ENCODE data around the gene HOXB2. TPM values are rescaled to one million over a fixed set of nuclear protein-coding genes. Genes with fewer than 3 reads are reported as not detected.
A peak's percentile ranks its signal among the peaks of the same experiment; 100 is the strongest.

Gene HOXB2
- total RNA-seq, 2 donors from 2014 or later, result 6.1 to 6.7 TPM

GRCh38 chr17:48582750-48583069, 37.8 kb upstream of the HOXB2 start:
- DNase-seq (no peak), ATAC-seq (no peak)
- intact Hi-C loops (cut with DNase I), result no loop called here

- no peak for ATAC-seq
- DNase-seq, result no peak
- intact Hi-C loops (cut with DNase I), result no loop called here
Observed at GRCh38 chr17:48579760-48580554, 35.0 kb upstream of the HOXB2 start.

- intact Hi-C loops (cut with DNase I), result no loop called here
- DNase-seq, result no peak
- no peak for ATAC-seq
Observed at GRCh38 chr17:48579471-48579759, 34.5 kb upstream of the HOXB2 start.

- peak; percentile 5 to 13 for ATAC-seq
- intact Hi-C loops (cut with DNase I), result no loop called here
- DNase-seq, result no peak
Observed at GRCh38 chr17:48578616-48579470, 33.9 kb upstream of the HOXB2 start.

- ATAC-seq (peak; percentile 58 to 70), DNase-seq (peak; percentile 69)
- intact Hi-C loops (cut with DNase I), result no loop called here
Observed at GRCh38 chr17:48577946-48578615, 33.2 kb upstream of the HOXB2 start, which contains the start of gene HOXB4. Gene HOXB4, minus strand, starts transcription at chr17:48578350. Its CDS starts 31 bp downstream, at chr17:48578319.

DNA sequence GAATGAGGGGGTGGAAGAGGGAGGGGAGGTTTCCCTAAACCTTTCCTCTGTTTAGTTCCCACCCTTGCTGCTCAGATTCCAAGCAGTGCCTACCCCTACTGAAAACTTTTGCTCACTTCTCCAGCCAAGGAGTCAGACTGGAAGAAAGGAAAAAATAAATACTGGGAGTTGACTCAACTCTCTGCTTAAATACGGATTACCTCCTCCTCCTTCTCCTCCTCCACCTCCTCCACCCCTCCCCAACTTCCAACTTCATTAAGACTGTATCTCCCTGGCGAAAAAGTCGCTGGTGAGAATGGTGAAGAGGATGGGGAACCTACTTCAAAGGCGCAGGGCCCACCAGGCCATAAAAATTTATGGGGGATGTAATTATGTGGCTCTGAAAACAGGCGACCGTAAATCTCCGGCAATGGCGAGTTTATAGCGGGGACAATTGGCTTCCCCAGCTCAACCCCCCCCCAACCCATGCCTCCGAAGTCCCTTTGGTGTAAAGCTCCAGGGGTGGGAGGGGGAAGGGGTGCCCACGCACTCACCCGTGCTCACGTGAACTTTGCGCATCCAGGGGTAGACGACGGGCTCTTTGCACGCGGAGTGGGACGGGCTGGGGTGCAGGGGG, 32.5 kb upstream of the HOXB2 start:
- DNase-seq, result no peak
- peak; percentile 3 to 36 for ATAC-seq
- intact Hi-C loops (cut with DNase I), result no loop called here

DNA sequence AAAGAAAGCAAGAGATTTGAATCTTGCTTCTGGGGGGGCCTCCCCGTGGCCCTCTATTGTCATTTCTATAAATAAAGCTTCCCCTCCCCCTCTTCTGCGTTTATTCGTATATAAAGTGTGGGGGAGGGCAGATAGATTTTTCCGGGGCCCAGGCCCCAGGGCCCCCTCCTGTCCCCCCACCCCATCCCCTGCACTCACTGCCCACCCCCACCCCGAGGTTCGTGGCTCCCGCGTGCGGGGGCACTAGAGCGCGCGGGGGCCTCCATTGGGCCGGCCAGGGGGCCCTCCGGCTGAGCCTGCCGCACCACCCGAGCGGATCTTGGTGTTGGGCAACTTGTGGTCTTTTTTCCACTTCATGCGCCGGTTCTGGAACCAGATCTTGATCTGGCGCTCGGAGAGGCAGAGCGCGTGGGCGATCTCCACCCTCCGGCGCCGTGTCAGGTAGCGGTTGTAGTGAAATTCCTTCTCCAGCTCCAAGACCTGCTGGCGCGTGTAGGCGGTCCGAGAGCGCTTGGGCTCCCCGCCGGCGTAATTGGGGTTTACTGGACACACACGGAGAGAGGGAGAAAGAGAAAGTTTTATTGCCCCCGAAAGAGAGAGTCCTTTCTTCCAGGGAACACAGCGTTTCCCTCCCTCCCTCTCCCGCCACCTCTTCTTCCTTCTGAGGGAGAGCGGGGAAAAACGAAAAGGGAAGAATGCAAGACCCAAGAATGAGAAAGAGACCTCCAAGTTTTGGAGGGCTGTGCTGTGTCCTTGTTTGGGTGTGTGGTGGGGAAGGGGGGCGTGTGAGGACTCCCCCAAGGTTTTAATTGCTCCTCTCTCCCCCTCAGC, 31.8 kb upstream of the HOXB2 start:
- DNase-seq, result no peak
- ATAC-seq, result peak; percentile 33 to 78

GRCh38 chr17:48575673-48576478, 31.0 kb upstream of the HOXB2 start:
- DNase-seq, result no peak
- intact Hi-C loops (cut with DNase I), result no loop called here
- no peak for ATAC-seq

More for the DNA sequence above, 31.8 kb upstream of the HOXB2 start:
- intact Hi-C loops (cut with DNase I), result no loop called here

DNA sequence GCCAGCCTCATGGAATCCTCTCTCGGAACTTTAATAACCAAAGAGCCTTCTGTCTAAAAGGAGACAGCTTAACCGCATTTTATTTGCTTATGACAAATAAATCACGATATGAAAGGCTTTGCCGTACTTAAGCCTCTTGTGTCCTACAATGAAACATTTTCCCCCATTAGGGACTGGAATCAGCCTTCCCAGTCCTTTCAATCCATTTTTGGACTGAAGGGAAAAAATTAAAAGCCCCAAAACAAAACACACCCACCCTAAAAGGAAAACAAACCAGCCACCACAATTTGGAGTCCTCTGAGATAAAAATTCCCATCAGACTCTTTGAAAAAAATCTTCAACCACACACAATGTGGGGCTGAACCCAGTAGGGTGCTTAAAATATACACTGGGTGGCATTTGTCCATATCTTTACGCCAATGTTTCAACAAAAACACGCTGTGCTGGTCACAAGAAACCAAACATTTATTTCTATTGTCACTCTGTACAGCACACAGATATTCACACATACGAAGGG, 30.2 kb upstream of the HOXB2 start:
- DNase-seq (no peak), ATAC-seq (no peak)
- intact Hi-C loops (cut with DNase I), result no loop called here

GRCh38 chr17:48574505-48575065, 29.7 kb upstream of the HOXB2 start:
- intact Hi-C loops (cut with DNase I), result no loop called here
- ATAC-seq (no peak), DNase-seq (no peak)

GRCh38 chr17:48571826-48572417, 27.0 kb upstream of the HOXB2 start:
- DNase-seq (no peak), ATAC-seq (no peak)
- intact Hi-C loops (cut with DNase I), result no loop called here

DNA sequence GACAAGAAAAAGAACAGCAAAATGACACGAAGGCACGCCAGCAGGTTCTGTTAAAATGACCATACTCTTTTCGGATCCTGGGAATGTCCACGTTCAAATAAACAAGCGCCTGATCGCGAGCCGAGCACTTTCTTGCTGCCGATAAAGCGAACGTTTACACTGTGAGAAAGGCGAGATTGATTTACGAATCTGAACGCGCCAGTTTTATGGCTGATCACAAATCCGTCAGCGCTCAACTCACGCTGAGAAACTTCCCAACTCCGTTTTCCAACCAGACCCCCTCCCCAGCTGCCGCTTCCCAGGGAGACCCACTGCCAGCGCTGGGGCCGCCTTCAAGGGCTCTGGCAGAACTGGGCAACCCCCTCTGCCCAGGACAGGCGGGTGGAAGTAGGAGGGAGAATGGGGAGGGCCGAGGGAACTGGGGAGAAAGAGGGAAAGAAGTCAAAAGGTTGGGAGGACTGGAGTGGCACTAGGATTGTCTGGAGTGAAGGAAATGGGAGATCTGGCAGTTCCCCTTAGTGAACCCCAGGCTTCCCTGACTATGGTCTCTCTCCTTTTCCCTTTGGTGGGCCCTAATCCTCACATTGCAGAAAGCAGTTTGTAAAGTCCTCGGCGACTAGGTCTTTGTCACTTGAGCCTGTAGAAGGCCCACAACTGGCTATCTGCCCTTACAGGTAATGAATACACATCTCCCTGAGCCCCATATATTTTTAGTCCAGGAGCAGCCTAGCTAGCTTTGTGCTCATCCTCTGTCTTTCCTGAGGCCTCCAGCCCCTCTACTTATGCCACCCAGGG, 26.3 kb upstream of the HOXB2 start:
- ATAC-seq, result no peak
- no peak for DNase-seq
- intact Hi-C loops (cut with DNase I), result no loop called here

DNA sequence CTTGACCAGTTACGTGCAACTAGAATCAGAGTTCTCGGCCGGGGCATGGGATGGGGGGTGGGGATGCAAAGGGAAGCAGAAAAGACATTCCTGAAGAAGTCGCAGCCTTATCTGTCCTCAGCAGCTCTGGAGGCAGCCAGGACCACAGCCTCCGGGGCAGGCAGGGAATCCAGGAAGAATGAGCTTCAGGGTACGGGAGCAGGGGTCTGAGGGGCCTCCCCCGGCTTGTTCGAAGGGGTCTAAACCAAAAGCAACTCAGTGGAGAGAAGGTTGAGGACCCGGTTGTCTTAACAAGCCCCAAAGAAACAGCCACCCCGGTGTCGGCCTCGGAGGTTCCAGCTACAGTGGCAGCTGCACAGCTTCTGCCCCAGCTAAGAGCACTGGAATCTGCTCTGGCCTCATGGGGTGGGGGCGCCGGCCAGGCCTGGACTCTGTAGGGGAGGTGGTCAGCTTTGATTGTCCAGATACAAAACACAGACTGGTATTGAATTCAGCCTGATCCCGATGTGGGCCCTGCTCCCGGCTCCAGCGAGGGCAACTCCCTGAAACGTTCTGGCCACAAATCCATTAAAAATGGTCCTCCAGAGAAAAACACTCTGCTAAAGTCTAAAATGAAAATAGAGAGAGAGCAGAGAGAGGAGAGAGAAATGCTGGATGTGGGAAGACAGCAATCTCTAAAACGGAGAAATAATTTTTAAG, 25.6 kb upstream of the HOXB2 start:
- ATAC-seq (no peak), DNase-seq (no peak)
- intact Hi-C loops (cut with DNase I), result no loop called here

DNA sequence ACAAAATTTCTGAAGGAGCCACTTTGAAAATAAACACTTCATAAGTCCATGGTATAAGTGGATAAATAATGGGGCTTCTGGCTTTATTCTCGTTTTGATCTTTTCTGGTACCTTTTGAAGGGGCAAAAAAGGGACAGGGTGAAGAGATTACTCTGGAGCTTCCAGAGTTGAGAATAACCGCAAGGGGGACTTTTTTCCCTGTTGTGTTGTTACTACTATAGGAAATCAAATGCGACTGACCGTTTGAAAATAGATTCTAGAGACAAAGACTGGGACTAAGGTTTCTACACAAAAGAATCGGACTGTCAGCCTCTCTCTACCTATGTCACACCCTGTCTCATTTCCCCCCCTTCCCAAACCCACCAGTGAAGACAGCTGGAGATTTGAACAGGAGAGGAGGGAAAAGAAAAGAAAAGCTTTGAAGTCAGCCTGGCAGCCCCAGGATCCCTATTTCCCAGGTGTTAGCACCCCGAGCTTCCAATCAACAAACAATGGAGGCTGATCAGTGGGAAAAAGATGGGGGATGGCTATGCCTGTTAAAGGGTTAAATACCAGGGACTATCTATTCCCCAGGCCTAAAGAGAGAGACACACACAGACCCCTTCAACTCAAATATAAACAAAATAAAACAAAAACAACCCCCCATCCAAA, 24.9 kb upstream of the HOXB2 start:
- DNase-seq (no peak), ATAC-seq (no peak)
- intact Hi-C loops (cut with DNase I), result no loop called here

GRCh38 chr17:48569240-48569582, 24.3 kb upstream of the HOXB2 start:
- ATAC-seq (no peak), DNase-seq (no peak)
- intact Hi-C loops (cut with DNase I), result no loop called here
